HCT116 (cell line): Measurements from ENCODE around the gene ANO6. TPM values are rescaled to one million over a fixed set of nuclear protein-coding genes. Genes with fewer than 3 reads are reported as not detected.

Source experiments
- ATAC-seq: fragments of 200-7000 bp; cut with Tn5 transposase; 2 replicates; pipeline ENCODE4 v1.9.1; 2020; ENCODE audit warnings: mild to moderate bottlenecking, moderate library complexity
- BruUV-seq: library from RNA; stranded (reverse); fragments of 400-500 nt; replicated peaks from 2 replicates; lab custom pipeline; 2021; lab: Mats Ljungman, UMichigan
- CTCF ChIA-PET: fragments of 300-600 bp; sonication (Branson Sonifier 250); formaldehyde crosslinking; loops from one replicate; lab custom pipeline; 2021; ENCODE audit warnings: antibody characterized with exemption; lab: Charles Lee
- POLR2A ChIA-PET: fragments of 300-600, 350-600 bp; sonication (Branson Sonifier 250); formaldehyde crosslinking; loops from one replicate; lab custom pipeline; 2021; ENCODE audit warnings: antibody characterized with exemption; lab: Charles Lee
- RAD21 ChIA-PET, 2 experiments: fragments of 300-600 bp; sonication (Branson Sonifier 250); formaldehyde crosslinking; loops; one replicate each; lab custom pipeline; 2023; ENCODE audit warnings: low total read pairs in 2 of 2; ENCODE audit not compliant: uncharacterized antibody in 2 of 2, unreplicated experiment in 2 of 2, low non-redundant PET in 1 of 2; lab: Charles Lee
- DNase-seq: peaks from one replicate; pipeline ENCODE4 v3.0.0-alpha.2; 2010; ENCODE audit warnings: low read depth, low spot score
- H2AFZ ChIP-seq: fragments of 200-600 bp; shearing (Covaris generic), sonication (generic); 2 replicates; pipeline ENCODE4 v1.6.1; 2017; ENCODE audit warnings: low read depth, mixed run types, mixed read lengths, antibody characterized with exemption, low read length; ENCODE audit not compliant: poor library complexity, severe bottlenecking
- H3K27ac ChIP-seq: 2 replicates; pipeline ENCODE4 v1.5.1; 2012; ENCODE audit warnings: low read depth, low read length
- H3K27me3 ChIP-seq: fragments of 200-600 bp; sonication (generic); 2 replicates; pipeline ENCODE4 v1.6.1; 2016; ENCODE audit warnings: mixed run types, low read length, mixed read lengths; ENCODE audit not compliant: insufficient read depth
- H3K36me3 ChIP-seq, 2 experiments: fragments of 200-500 bp in 1 of 2; fragments of 200-600 bp in 1 of 2; sonication (Bioruptor generic) in 1 of 2; sonication (generic) in 1 of 2; 2 replicates each; pipeline versions ENCODE4 v1.5.1 to v1.6.1; 2014 to 2016; ENCODE audit warnings: low read length in 2 of 2, inconsistent platforms in 1 of 2, mixed read lengths in 1 of 2, mixed run types in 1 of 2; ENCODE audit not compliant: insufficient read depth in 2 of 2, control insufficient read depth in 1 of 2
- H3K4me1 ChIP-seq, 2 experiments: fragments of 200-600 bp in 1 of 2; sonication (generic) in 1 of 2; 2 replicates each; pipeline versions ENCODE4 v1.5.1 to v1.6.1; 2012 to 2017; ENCODE audit warnings: low read length in 2 of 2, inconsistent platforms in 1 of 2, mild to moderate bottlenecking in 1 of 2, mixed read lengths in 1 of 2, mixed run types in 1 of 2, moderate library complexity in 1 of 2; ENCODE audit not compliant: insufficient read depth in 2 of 2, control insufficient read depth in 1 of 2
- H3K4me2 ChIP-seq: fragments of 200-600 bp; sonication (generic); 2 replicates; pipeline ENCODE4 v1.6.1; 2017; ENCODE audit warnings: mixed run types, low read length, mixed read lengths
- H3K4me3 ChIP-seq, 2 experiments: fragments of 200-600 bp in 1 of 2; sonication (generic) in 1 of 2; replicated peaks in 1 of 2; 2 replicates each; pipeline ENCODE4 v1.5.1; 2011 to 2016; ENCODE audit warnings: low read length in 2 of 2, control low read depth in 1 of 2, low read depth in 1 of 2, mild to moderate bottlenecking in 1 of 2, mixed read lengths in 1 of 2, mixed run types in 1 of 2
- H3K79me2 ChIP-seq: fragments of 200-600 bp; sonication (generic); 2 replicates; pipeline ENCODE4 v1.6.1; 2017; ENCODE audit warnings: mild to moderate bottlenecking, mixed run types, low read length, moderate library complexity, mixed read lengths; ENCODE audit not compliant: insufficient read depth
- H3K9ac ChIP-seq: fragments of 200-600 bp; sonication (generic); 2 replicates; pipeline ENCODE4 v1.6.1; 2016; ENCODE audit warnings: low read length, mixed read lengths
- H3K9me2 ChIP-seq: fragments of 200-600 bp; sonication (generic), shearing (Covaris generic); 2 replicates; pipeline ENCODE4 v1.6.1; 2017; ENCODE audit warnings: mixed run types, mild to moderate bottlenecking, moderate library complexity; ENCODE audit not compliant: insufficient read depth
- H3K9me3 ChIP-seq, 2 experiments: fragments of 200-500 bp in 1 of 2; fragments of 200-600 bp in 1 of 2; sonication (Bioruptor generic) in 1 of 2; sonication (generic) in 1 of 2; 2 replicates each; pipeline ENCODE4 v1.6.1; 2014 to 2017; ENCODE audit warnings: low read length in 2 of 2, mixed read lengths in 2 of 2, inconsistent platforms in 1 of 2, low read depth in 1 of 2, mild to moderate bottlenecking in 1 of 2, mixed run types in 1 of 2, moderate library complexity in 1 of 2; ENCODE audit not compliant: control insufficient read depth in 1 of 2, insufficient read depth in 1 of 2
- H4K20me1 ChIP-seq: fragments of 200-600 bp; sonication (generic), shearing (Covaris generic); 2 replicates; pipeline ENCODE4 v1.6.1; 2017; ENCODE audit warnings: mixed run types, mild to moderate bottlenecking, moderate library complexity; ENCODE audit not compliant: insufficient read depth
- ATF3 ChIP-seq: IDR thresholded peaks from 2 replicates; pipeline ENCODE4 v1.6.1; 2012
- CBX3 ChIP-seq: IDR thresholded peaks from 2 replicates; pipeline ENCODE4 v1.6.1; 2012; ENCODE audit warnings: low read depth
- CEBPB ChIP-seq: IDR thresholded peaks from 2 replicates; pipeline ENCODE4 v1.6.1; 2012; ENCODE audit warnings: low read depth
- EGR1 ChIP-seq: IDR thresholded peaks from 2 replicates; pipeline ENCODE4 v1.6.1; 2012; ENCODE audit warnings: low read depth
- FOSL1 ChIP-seq: IDR thresholded peaks from 2 replicates; pipeline ENCODE4 v1.6.1; 2012; ENCODE audit warnings: low read depth
- MAX ChIP-seq: IDR thresholded peaks from 2 replicates; pipeline ENCODE4 v1.6.1; 2012
- POLR2AphosphoS5 ChIP-seq: IDR thresholded peaks from 2 replicates; pipeline ENCODE4 v1.6.1; 2011; ENCODE audit warnings: mild to moderate bottlenecking, low read depth, low read length, moderate library complexity
- RAD21 ChIP-seq: IDR thresholded peaks from 2 replicates; pipeline ENCODE4 v1.6.1; 2012; ENCODE audit warnings: low read depth, mild to moderate bottlenecking
- SIN3A ChIP-seq: IDR thresholded peaks from 2 replicates; pipeline ENCODE4 v1.6.1; 2012; ENCODE audit warnings: low read depth
- SRF ChIP-seq: IDR thresholded peaks from 2 replicates; pipeline ENCODE4 v1.6.1; 2012; ENCODE audit warnings: low read depth
- YY1 ChIP-seq: IDR thresholded peaks from 2 replicates; pipeline ENCODE4 v1.6.1; 2011; ENCODE audit warnings: low read length, low read depth, moderate library complexity, mild to moderate bottlenecking; ENCODE audit not compliant: insufficient replicate concordance; ENCODE audit errors: extremely low read depth
- ZFX ChIP-seq: fragments of 450-650 bp; IDR thresholded peaks from 2 replicates; pipeline ENCODE4 v1.6.1; 2017
- ZNF274 ChIP-seq: fragments of 200-500 bp; sonication (Bioruptor generic); IDR thresholded peaks from 2 replicates; pipeline ENCODE4 v1.6.1; 2014; ENCODE audit warnings: mild to moderate bottlenecking, low read depth, low read length, inconsistent platforms
- intact Hi-C: fragments of 100-400 bp; cut with micrococcal nuclease; formaldehyde crosslinking; loops from 2 replicates; pipeline ENCODE4 v1.10.0; 2022
- total RNA-seq: library from RNA; stranded (reverse); gene quantifications from one replicate; pipeline ENCODE4 v1.2.1, GENCODE V29; 2021; ENCODE audit not compliant: unreplicated experiment
- TF ChIP-seq, protein P1 (sequence below), 3 experiments: fragments of 200-600 bp in 1 of 3; sonication (generic) in 1 of 3; IDR thresholded peaks in 2 of 3; conservative IDR thresholded peaks in 1 of 3; 2 replicates each; pipeline ENCODE4 v1.5.1; 2012 to 2017; ENCODE audit warnings: low read depth in 2 of 3, low read length in 2 of 3, antibody characterized with exemption in 1 of 3, borderline replicate concordance in 1 of 3, control low read depth in 1 of 3, mild to moderate bottlenecking in 1 of 3, mixed read lengths in 1 of 3, mixed run types in 1 of 3, moderate library complexity in 1 of 3; ENCODE audit not compliant: insufficient read depth in 1 of 3
- TF ChIP-seq, protein P2 (sequence below): IDR thresholded peaks from 2 replicates; pipeline ENCODE4 v1.6.1; 2011; ENCODE audit warnings: mild to moderate bottlenecking, low read length, moderate library complexity; ENCODE audit not compliant: insufficient replicate concordance; ENCODE audit errors: extremely low read depth

Gene ANO6
- total RNA-seq, 1 experiment from 2014 or later = 36.7 TPM

- ChIA-PET POLR2A (no interaction called here), CTCF (no interaction called here), RAD21 (no interaction called here)
- Histone ChIP-seq H3K9ac (no peak overlapping the region), H3K4me1 (peaks cover 5 to 18% of the 10 kb centered on the region in 2 experiments; a peak in 3 of 4 replicates), H3K27ac (no peak overlapping the region), H3K9me2 (no peaks in the 10 kb centered on the region), H3K4me3 (no peak overlapping the region), H3K36me3 (no peaks in the 10 kb centered on the region), H3K79me2 (no peaks in the 10 kb centered on the region), H3K27me3 (no peaks in the 10 kb centered on the region), H3K9me3 (no peaks in the 10 kb centered on the region), H4K20me1 (no peaks in the 10 kb centered on the region), H2AFZ (no peak overlapping the region), H3K4me2 (peak overlapping the region; percentile 44)
- intact Hi-C loops = no loop called here
- BruUV-seq = no TSS peak
- ATAC-seq (peak; percentile 87), DNase-seq (no peak)
- no peak for TF ChIP-seq CEBPB
- TF ChIP-seq FOSL1 = no peak
- TF ChIP-seq, protein P1, sequence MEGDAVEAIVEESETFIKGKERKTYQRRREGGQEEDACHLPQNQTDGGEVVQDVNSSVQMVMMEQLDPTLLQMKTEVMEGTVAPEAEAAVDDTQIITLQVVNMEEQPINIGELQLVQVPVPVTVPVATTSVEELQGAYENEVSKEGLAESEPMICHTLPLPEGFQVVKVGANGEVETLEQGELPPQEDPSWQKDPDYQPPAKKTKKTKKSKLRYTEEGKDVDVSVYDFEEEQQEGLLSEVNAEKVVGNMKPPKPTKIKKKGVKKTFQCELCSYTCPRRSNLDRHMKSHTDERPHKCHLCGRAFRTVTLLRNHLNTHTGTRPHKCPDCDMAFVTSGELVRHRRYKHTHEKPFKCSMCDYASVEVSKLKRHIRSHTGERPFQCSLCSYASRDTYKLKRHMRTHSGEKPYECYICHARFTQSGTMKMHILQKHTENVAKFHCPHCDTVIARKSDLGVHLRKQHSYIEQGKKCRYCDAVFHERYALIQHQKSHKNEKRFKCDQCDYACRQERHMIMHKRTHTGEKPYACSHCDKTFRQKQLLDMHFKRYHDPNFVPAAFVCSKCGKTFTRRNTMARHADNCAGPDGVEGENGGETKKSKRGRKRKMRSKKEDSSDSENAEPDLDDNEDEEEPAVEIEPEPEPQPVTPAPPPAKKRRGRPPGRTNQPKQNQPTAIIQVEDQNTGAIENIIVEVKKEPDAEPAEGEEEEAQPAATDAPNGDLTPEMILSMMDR (IDR thresholded peaks at IDR 0.05 in 2 of 3, conservative IDR thresholded peaks at IDR 0.05 in 1 of 3; ENCODE audit: borderline replicate concordance in 1 of 3, insufficient read depth in 1 of 3, low read depth in 2 of 3, low read length in 2 of 3) = no peak
- TF ChIP-seq SRF = no peak
- no peak for TF ChIP-seq CBX3
- no peak for TF ChIP-seq RAD21
- no peak for TF ChIP-seq EGR1
- TF ChIP-seq MAX = no peak
- TF ChIP-seq, protein P2, sequence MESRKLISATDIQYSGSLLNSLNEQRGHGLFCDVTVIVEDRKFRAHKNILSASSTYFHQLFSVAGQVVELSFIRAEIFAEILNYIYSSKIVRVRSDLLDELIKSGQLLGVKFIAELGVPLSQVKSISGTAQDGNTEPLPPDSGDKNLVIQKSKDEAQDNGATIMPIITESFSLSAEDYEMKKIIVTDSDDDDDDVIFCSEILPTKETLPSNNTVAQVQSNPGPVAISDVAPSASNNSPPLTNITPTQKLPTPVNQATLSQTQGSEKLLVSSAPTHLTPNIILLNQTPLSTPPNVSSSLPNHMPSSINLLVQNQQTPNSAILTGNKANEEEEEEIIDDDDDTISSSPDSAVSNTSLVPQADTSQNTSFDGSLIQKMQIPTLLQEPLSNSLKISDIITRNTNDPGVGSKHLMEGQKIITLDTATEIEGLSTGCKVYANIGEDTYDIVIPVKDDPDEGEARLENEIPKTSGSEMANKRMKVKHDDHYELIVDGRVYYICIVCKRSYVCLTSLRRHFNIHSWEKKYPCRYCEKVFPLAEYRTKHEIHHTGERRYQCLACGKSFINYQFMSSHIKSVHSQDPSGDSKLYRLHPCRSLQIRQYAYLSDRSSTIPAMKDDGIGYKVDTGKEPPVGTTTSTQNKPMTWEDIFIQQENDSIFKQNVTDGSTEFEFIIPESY = no peak
- no peak for TF ChIP-seq ATF3
- no peak for TF ChIP-seq POLR2AphosphoS5
- no peak for TF ChIP-seq YY1
- no peak for TF ChIP-seq SIN3A
- no peak for TF ChIP-seq ZNF274
- no peak for TF ChIP-seq ZFX
Observed at GRCh38 chr12:45343269-45344051, 127.6 kb downstream of the ANO6 start.
